GM12801 (cell line): ENCODE results near the gene DDN.

Source experiments
- CTCF ChIP-seq: IDR thresholded peaks from one replicate; pipeline ENCODE4 v1.5.1; 2011; ENCODE audit warnings: control low read depth; ENCODE audit not compliant: insufficient read length; ENCODE audit errors: extremely low read depth

The DDN gene

GRCh38 chr12:48999371-49000131, at the start of gene DDN:
DDN (minus strand) TSS chr12:48999375; CDS start chr12:48999287, 88 bp downstream.
- TF ChIP-seq CTCF: no peak

GRCh38 chr12:49048953-49049352, 49.8 kb upstream of the DDN start:
- TF ChIP-seq CTCF: no peak

GRCh38 chr12:49046129-49046895, 47.1 kb upstream of the DDN start:
- TF ChIP-seq CTCF: no peak

- TF ChIP-seq CTCF: no peak
Observed at GRCh38 chr12:49044660-49045059, 45.5 kb upstream of the DDN start.

- no peak for TF ChIP-seq CTCF
Observed at GRCh38 chr12:49043856-49044258, 44.7 kb upstream of the DDN start.

- TF ChIP-seq CTCF: no peak
Observed at GRCh38 chr12:49043241-49043640, 44.1 kb upstream of the DDN start.

- TF ChIP-seq CTCF: no peak
Observed at GRCh38 chr12:49041881-49042484, 42.8 kb upstream of the DDN start.
